GM21723 (cell line): Measurements from ENCODE around the gene CDH6.

Experiments used
- ATAC-seq: cut with Tn5 transposase; IDR thresholded peaks from one replicate; pipeline ENCODE4 v1.9.1; 2021; ENCODE audit warnings: mild to moderate bottlenecking, moderate library complexity; ENCODE audit not compliant: unreplicated experiment

Gene CDH6

DNA sequence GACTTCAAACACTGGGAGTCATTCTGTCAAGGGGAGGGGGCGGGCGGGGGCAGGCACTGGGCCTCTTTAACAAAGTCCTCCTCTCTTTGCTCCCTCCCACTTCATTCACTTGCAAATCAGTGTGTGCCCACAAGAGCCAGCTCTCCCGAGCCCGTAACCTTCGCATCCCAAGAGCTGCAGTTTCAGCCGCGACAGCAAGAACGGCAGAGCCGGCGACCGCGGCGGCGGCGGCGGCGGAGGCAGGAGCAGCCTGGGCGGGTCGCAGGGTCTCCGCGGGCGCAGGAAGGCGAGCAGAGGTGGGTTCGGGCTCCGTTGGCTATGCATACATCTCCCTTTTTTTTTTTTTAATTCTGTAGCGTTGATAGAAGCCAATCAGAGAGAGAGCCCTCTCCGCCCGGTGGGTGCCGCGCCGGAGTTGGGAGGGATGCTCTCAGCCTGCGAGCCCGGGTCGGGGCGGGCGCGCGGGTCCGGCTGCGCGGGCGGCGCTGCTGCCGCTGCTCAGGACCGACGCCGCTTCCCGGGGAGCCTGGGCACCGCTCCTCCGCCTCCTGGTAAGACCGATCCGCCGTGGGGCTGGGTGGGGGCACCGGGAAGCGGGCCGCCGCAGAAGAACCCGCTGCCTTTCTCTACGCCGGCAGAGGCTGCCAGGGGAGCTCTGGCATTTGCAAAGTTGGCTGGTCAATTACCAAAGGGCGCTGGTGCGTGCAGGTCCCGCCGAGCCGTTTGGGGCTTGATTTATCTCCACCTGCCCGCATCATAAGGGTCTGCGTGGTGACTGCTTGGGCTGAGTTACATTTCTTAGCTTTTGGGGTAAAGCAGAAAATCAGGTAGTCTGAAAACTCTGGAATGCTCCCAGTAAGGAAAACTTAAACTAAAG is at the start of gene CDH6:
Gene CDH6 (plus strand): TSS at position 96 of the 877 bp plus-strand sequence. CDS start 73,788 bp downstream, outside the sequence.
- ATAC-seq = no peak

DNA sequence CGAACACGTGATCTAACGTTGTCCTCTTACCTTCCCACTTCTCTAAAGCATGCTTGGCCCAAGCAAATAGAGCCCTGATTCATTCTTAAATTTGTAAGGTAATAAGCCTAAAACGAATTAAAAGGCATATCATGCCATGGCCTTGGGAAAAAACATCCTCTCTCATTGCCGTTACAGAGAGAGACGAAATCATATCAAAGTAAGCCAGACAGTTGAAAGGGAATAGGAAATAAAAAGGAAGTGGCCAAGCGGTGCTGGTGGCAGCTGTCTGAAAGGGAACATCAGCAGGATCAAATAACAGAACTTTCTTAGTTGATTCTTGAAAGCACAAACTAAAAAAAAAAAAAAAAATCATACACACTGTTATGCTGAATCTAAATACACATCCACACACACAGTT is 49.1 kb upstream of the CDH6 start:
- no peak for ATAC-seq

DNA sequence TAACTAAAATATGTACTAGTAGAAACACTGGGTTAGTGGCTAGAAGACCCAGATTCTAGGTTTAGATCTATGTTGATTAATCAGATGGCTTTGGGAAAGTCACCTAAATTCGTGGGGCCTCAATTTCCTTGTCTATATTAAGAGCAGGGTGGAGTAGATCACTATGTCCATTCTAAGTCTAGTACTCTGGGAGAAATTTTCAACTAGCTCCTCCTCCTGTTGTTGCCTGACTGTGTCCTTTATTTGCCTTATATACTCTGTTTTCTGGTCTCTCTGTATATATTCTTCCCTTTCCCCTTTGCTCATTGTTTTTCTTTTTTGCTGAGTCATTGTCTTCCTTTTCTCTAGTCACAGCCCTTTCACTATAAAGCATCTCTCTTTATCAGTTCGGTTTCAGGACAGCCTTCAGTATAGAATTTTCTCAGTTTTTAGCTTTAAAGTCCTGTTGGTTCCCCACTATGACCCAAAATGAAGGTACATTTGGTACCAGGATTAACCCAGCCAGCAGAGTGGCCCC is 44.5 kb upstream of the CDH6 start:
- ATAC-seq = no peak

DNA sequence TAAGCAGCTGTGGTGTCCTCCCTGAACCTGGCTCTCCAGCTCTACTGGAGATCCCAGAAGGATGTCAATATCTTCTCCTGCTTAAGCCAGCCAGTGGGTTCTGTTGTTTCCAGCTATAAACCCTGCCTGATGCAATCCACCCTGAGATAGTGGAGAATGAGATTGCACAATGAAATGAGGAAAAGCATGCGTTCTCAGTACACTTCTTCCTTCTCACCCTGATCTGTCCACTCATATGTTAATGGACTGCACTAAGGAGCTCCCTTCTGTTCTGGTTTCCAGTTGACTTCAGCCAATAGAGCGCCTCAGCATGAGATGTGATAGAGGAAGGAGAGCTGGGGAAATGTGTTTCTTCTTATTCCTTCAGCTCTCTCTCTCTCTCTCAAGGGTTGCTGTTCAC is 40.0 kb upstream of the CDH6 start:
- ATAC-seq = no peak

DNA sequence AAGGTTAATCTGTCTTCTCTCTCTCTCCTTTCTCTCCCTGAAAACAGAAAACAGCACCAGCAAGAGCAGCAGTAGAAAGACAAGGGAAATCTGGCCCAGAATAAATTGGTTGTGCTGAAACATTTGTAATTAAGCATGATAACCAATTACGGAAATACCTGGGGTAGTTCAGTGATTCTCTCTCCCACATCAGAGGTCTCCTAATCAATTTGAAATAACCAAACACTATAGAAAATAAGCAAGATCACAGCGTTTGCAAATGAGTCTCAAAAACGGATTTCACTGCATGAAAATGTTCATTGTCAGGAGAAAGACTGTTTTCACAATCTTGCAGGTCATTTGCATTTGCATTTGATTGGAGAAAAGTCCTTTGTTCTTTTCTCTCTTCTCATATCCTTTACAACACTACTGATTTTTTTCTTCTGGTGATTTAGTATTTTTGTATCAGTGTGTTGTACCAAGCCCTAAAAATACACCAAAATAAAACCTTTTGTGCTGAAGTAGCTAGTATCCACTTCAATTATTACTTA is 36.8 kb upstream of the CDH6 start:
- ATAC-seq = no peak

DNA sequence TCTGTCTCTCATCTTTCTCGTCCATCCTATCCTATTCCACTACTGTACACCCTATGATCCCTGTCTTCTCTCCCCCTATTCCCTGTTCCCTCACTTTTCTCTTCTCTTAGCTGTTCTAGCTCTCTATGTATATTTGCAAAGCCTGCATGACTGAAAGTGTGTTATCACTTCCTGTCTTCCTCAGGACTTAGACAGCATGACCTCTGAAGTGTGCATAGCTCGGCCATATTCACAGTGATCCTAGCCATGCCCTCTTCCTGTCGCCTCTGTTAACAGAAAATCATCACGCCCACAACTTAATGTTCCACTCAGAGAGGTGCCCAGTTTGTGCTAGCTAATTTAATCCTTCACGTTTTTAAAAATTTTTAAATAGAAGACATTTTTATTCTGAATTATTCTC is 35.8 kb upstream of the CDH6 start:
- no peak for ATAC-seq

DNA sequence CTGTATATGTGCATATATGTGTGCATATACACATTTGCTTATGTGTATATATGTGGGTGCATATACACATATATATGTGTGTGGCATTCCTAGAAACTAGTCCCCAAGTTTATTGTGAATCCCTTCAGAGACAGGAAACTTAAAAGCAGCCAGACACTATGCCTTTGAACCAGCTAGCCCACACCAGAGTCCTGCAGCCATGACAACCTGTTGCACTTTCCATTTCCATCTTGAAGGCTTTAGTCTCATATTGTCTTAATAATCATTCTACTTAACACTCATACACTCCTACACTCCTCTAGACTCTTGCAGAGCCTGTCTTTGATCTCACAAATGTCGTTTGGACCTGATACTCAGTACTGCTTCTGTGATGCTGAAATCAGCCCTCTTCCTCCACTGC is 34.8 kb upstream of the CDH6 start:
- no peak for ATAC-seq

DNA sequence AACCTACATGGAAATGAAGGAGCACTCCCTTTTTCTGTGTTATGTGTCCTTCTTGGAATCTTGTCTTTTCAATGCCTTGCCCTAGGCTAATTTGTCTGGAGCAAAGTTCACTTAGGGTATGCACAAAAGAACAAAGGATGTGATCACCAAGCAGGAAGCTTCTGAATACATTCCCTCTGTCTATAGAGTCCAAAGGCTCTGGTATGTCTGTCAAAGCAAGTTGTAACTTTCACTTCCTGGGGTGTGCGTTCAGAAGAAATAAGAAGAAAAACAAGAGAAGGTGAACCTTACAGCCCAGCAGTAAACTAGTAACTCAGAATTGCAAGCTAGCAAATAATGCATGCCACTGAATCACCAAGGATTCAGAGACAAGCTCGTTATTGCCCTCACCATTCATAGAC is 31.7 kb upstream of the CDH6 start:
- ATAC-seq = no peak

DNA sequence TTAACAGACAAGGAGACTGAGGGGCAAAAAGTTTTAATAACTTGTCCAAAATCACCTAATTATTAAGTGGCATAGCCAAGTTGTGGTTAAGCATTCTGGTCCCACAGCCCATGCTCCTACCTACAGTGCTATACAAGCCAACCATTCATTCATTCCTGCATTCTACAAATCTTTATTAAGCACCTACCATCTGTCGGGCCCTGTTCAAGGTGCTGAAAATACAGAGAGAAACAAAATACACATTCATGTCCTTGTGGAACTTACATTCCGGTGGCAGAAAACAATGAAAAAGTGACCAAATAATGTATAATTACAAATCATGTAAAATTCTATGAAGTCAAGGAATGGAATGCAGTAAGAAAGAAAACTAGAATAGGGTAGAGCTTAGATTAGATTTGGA is 27.8 kb upstream of the CDH6 start:
- ATAC-seq = no peak

DNA sequence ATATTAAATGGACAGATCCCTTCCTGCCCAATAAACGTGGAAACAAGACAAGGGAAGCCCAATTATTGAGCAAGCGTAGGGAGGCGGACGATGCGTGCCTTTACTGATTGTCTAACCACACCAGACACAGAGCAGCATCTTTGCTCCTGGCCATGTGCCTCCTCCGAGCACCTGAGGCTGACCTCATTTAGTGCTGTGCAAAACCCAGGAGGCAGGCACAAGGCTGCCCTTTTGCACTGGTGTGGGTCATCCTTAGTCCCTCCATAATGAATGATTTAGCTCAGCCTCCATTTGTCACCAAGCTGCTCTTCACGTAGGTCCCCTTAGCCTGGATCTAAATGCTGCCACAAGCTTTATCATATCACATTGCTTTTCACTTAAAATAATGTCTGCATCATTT is 24.1 kb upstream of the CDH6 start:
- no peak for ATAC-seq

DNA sequence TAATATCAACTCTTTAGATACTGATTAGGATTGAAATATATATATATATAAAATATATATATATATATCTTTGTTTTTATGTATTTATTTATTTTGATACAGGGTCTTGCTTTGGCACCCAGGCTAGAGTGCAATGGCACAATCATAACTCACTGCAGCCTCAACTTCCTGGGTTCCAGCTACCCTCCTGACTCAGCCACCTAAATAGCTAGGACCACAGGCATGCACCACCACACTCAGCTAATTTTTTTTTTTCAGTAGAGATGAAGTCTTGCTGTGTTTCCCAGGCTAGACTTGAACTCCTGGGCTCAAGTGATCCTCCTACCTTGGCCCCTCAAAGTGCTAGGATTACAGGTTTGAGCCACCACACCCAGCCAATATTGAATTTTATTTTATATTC is 20.6 kb upstream of the CDH6 start:
- ATAC-seq = no peak

DNA sequence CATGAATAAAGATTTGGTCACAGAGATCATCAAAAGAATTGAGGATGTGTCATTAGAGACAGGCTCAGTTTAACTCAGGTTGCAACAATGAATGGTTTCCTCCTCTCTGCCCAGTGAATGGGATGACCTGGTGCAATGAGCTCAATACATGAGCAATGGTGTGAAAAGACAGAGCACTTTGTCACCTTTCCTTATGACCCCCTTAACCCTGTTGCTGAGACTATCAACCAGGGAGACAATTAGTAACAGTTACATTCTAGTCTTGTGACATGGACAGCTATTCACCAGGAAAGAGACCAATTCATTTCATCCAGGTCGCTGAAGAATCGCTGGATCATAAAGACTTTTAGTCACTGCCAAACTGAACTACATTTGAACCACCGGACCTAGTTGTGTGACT is 19.9 kb upstream of the CDH6 start:
- ATAC-seq = no peak

DNA sequence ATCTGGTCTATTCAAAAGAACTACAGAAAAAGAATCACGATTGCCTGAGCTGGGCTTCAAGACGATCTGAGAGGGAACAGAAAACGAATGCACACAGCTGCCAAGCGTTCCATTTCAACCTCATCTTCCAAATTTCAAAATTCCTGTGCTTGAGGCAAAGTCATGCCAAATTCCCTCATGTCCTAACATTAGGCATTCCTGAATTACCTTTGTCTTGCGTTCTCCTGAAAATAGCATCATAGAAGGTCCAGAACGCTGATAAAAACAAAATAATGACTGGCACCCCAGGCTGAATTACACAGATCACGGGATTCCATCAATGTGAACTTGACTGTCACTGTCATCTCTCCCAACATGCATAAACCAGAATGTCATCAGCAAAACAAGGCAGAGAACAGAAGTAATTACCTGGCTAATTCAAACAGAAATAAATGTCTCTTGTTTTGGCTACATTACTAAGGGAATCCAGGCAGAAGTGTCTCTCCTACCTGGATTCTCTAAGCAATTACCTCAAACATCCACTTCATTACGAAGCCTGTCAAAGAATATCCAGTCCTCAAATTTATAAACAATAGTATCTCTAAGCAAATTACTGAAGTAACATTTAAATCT is 12.0 kb upstream of the CDH6 start:
- ATAC-seq = no peak

DNA sequence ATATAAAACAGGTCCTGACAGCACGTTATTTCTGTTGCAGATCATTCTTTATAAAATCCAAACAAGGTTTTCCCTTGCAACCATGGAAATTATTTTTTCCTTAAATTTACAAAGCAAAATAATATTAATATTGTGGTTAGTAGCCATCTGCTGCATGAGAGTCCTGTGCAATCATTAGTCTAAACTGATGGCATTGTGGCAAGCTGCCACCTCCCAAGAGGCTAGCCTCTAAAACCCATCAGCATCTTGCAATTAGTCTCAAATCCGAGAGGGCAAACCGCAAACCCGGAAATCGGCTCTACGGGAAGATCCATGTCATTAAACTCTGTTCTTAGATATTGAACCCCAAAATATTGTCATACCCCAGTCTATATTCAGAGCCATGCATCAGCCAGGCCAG is 11.3 kb upstream of the CDH6 start:
- ATAC-seq = no peak

DNA sequence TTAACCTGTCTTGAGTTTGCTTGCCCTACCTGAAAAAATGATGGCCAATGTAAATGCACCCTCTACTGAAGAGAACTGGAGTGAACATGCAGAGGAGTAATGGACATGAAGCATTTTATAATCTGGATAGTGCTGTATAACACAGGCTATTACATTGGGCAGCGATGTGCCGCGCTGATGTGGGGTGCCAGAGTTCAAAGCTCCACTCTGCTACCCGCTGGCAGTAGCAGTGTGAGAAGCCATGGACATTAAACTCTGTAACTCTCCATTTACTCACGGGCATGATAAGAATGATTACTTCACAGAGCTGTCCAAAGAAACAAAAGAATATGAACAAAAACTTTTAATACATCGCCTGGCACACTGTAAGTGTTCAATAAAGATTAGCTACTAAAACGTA is 7.5 kb upstream of the CDH6 start:
- ATAC-seq = no peak

DNA sequence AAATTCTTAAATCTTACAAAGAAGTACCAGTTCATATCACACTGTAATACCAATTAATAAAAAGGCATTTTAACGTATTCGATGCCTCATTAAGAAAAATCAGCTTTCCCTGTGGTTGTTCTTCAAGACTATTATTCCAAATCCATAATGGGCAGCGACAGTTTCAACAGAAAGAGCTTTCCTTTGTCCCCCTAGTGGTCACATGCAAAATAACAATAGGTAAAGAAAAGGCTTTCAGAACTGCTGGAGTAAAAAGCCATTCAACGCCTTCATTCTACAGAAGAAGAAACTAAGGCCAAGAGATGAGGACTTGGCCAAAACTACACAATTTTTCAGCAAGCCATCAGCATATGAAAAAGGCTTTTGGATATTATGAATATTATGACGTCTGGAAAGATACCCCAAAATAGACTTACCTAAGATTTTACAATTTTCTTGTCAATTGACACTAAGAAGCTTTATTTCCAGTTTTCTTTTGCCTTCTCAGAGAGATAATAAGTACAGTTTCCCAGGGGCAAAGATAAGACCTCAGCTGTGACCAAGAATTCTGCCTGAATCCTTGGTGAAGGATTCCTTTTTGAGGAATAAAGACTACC is 6.7 kb upstream of the CDH6 start:
- no peak for ATAC-seq

DNA sequence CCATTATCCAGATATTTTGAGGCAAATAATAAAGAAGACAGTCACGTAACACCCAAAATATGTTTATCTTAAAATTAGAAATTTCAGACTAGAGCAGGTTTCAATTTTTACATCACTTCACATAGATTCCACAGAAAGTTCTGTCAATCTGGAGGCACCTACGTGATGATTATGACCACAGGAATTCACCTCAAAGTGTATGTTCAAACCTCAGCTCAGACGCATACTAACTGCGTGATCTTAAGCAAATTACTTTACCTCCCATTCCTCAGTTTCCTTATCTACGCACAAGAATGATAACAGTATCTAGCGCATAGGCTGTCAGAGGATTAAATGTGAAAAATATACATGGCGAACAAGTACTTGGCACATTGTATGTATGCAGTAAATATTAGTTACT is 5.9 kb upstream of the CDH6 start:
- ATAC-seq = no peak

DNA sequence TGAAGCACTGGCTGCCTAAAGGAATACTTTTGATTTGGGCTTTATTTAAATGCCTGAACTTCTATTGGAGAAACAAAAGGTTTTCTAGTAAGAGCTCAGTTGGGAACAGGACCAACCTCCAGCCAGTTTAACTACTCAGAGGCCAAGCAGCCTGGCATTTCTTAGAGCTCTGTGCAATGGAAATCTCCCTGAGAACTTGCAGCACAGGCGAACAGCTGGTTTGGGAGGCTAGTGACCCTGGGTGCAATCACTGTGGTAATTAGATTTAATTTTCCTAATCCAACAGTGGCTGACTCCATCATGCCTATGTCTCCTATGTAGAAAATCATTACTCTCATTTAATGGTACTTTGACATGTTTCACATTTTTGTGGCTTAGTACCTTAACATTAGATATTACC is 1.0 kb upstream of the CDH6 start:
- no peak for ATAC-seq

DNA sequence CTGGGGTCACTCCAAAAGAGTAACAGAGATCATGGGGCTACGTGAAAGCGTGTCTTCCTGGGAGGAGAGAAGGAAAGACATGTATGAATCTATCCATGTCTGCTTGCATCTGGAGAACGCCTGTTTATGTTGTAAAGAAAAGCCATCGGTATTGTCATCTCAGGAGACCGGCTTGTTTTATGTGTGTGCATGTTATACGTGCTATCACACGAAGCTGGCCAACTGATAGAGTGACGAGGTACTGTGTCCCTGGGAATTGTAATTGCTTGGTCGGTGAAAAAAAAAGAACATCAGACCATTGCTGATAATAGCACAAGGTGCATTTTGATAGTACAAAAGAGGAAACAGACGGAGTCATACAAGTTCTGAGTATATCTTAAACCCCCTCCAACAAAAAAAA is 370 bp upstream of the CDH6 start:
- no peak for ATAC-seq

DNA sequence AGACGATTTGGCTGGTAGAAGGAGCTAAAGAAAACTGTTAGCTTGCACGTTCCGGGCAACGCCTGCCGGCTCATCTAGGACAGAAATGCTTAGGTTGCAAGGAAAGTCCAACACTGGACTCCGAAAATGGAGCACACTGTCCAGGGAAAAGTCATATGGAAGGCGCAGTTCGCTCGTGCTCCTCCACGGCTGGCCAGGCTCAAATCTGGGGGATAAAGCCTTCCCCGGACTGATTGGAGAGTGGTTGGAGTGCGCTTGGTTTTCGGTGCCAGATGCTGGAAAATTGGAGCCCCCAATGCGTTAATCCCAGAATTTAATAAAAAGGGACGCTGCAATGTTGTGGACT is 955 bp downstream of the CDH6 start:
- no peak for ATAC-seq

DNA sequence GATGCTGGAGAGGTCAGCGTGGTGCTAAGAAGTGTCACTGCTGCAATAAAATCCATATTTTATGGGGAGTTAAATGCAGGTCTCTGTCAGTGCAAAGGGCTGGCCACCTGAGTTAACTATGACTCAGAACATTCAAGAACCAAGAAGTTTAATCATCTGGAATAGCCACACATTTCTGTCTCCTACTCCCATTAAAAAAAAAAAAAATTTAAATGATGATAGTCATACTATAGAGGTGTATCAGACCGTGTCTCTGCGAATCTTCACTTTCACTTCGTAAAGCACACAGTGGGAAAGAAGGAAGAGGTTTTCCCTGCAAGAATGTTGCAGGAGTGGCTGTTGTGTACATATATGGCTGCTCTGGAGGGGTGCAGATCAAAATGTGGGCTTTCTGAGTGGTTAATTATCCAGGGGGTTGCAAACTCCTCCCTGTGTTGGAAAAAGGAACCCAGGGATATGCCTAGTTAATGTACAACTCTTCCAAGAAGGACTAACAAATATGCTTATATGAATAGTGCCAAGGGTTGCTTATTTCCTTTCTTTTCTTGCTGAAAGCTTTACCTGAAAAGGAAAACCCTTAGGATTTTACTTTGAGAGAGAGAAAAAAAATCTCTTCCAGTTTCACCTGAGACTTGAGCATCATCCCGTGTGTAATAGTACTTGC is 1.5 kb downstream of the CDH6 start:
- ATAC-seq = no peak
